ENCODE data around the gene TMCC1.

Gene TMCC1

DNA sequence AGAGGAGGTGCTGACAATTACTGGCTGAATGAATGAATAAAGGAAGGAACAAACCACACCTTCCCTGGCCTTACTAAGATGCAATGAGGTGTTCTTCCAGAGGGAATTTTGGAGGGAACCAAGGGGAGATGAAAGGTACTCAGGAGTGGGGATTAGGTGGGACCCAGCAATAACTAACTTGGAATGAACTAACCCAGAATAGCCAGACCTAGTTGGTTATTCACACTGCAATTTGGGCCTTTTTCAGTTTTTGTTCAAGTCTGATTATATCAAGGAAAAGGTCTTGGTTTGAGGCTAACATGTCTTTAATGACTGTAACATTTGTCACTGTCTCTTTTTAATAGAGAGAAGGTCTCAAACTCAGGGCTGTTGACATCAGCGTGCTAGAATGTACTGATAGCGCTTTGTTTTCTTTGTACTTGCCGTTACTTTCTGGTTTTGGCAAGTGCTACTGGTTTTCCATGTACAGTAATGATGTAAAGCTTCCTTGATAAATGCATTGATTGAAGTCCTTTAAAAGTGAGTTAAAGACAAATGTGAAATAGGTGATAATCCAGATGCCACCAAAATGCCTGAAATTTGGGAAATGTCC lies 283.8 kb downstream of the TMCC1 start:
- no peak for DNase-seq (ENCODE audit: low spot score)

DNA sequence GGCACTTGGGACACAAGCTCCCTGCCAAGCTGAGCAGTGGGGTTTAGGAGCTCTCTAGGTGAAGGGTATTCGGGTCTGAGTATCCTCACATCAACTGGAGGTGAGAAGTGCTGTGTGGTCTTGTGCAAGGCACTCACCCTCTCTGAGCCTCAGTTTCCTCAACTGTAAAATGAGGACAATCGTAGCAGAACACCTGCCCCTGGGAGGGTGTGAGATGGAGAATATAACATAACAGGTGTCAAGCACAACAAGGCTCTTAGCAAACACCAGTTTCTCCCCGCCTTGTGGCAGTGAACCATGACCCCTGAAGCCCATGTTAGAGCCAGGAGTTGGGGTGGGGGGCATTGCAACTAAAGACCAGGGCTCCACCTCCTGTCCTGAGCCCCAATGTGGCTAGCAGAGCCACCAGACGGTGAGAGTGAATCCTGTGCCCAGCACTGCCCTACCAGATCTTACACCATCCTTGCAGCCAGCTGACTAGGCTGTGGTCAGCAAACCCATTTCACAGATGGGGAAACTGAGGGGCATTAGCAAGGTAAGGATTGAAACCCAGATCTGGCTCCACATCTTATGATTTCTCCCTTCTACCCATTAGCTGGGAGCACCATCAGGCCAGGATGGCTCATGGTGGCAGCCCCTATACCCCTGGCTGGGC lies 284.4 kb downstream of the TMCC1 start:
- DNase-seq (ENCODE audit: low spot score), result no peak

DNA sequence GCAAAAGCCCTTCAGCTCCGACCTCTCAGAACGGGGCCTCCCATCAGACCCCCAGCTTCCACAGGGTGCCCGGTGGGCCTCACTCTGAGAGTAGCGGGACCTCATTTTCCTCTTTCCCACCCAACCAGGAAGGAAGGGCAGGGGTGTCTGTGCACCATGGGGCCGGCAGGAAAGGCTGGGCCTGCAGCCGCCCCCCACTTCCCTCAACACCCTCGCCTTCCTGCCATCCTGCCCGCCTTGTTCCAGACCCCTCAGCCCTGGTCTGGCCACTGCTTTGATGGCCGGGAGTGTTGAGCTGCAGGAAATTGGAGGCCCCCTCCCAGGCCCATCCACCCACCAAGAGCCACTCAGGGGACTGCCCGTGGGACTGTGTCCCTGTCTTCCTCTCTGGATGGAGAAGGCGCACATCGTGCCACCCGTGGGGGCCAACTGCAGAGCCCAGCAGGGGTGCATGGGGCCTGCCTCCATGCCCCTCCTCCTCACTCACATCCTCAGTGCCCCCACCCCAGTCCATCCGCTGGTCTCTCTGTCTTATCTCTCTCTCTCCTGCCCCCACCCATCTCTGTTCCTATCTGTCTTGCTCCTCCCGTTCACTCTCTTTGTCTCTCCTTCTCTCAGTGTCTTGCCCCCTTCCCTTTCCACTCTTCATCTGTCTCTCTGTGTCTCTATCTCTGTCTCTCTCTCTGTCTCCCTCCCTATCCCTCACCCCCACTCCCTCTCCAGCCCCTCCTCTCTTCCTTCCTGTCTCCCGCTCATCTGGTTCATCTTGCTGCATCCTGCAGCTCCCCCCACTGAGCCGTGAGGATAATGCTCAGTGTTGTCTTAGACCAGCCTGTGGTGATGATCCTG lies 285.2 kb downstream of the TMCC1 start:
- DNase-seq (ENCODE audit: low spot score), result no peak

DNA sequence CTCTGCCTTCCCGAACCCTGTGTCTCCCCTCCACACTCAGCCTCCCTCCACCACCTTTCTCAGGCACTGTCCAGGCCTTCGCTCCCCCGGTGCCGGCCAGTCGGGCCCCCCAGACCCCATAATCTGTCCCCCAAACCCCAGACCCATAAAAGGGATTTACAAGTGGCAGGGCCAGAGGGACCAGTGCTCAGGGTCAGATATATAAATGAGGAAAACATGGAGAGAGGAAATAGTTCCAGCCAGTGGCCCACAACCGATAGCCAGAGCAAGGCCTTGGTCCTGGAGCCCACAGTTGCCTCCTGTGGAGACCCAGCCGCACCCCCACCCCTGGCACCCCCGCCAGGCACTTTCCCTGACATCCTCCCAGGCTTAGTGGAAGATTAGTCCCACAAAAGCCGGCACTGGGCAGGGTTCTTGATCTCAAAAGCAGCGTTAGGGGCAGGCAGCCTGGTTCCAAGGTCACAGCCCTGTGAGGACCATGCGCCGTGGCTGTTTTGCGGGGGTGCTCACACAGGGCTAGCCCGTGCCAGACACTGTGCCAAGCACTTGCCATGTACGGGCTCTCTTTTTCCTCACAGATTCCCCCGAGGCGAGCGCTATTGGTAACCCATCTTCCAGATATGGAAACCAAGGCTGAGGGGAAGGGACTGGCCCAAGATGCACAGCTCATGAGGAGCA lies 286.0 kb downstream of the TMCC1 start:
- DNase-seq (ENCODE audit: low spot score), result no peak

DNA sequence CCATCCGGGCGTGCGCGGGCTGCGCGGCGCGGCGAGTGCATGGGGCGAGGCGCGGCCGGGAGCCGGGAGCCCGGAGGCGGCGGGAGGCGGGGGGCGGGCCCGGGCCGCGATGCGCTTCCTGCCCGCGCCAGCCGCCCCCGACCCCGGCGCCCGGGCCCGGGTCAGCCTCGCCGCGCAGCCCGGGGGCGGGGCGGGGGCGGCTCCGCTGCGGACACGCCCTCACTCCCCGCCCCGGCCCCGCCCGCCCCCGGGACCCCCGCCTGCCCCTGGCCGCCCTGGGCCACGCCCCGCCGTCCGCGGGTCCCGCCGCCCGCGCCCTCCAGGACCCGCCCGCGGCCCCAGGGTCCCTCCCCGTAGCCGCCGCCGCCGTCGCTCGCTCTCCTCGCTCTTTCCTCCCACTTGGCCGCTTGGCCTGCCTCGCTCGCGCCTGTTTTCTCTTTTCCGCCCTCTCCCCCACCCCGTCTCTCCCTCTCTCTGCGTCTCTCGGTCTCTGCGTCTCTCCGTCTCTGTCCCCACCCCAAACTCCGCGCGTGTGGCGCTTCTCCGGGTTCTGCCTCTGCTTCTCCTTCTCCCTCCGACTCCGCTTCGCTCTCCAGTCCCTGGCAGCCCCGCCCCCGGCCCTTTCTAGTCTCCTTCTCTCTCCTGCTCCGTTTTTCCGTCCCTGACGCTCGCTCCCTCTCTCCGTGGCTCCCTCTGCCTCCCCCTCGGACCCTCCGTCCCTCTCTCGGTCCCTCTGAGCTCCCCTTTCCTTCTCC lies 286.7 kb downstream of the TMCC1 start, which contains the start of gene PLXND1:
Gene PLXND1 (minus strand): TSS at position 41 of the 755 bp plus-strand sequence. CDS start 37 bp downstream, at position 4.
- DNase-seq (ENCODE audit: low spot score), result peak; percentile 92

DNA sequence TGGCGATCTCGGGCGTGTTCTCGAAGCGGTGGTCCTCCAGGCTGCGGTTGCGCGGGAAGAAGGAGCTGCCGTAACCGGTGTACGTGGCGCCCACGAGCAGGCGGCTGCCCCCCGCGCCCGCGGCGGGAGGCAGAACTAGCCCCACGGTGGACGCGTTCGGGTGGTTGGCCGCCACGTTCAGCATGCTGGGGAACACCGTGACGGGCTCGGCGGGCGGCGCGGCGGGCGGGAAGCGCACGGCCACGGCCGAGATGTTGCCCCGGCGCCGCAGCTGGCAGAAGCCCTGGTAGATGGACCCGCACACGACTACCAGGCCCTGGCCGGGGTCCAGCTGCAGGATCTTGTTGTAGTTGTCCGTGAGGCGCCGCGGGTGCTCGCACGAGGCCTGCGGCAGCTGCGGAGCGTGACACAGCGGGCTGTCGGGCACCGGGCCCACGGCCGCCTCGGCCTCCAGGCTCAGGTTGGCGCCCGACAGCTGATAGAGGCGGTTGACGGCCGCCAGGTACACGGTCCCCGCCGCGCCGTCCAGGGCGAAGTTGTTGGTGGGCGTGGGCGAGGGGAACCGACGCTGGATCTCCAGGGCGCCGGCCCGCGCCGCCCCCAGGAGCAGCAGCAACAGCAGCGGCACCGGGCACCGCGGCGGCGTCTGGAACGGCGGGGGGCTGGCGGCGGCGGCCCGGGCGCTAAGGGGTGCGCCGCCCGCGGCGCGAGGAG lies 287.4 kb downstream of the TMCC1 start:
- peak; percentile 85 for DNase-seq (ENCODE audit: low spot score)

DNA sequence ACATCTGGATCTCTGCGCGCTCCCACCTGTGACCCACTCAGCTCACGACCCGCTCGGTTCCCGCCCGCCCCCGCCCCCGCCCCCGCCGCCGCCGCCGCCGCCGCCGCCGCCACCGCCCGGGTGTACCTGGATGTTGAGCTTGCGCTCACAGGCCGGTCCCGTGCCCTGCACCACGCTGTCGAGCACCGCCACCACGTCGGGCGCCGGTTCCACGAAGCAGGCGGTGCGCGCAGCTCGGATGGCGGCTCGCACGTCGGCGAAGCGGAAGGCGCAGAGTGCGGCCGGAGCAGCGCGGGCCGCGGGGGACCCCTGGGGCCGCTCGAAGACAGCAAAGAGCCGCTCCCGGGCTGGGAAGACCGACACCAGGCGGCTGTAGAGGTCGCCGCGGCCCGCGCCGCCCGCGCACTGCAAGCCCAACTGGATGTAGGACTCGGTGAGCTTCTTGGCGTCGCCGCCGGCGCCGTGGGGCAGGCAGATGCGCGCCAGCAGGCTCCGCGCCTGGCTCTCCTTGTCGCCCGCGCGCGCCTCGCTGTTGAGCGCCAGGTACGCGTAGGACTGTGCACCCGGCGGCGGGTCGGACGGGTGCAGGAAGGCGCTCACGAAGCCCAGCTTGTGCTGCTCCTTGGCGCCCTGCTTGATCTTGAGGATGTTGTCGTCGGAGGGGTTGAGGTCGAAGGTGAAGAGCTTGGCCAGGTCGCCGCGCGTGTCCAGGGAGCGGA lies 288.1 kb downstream of the TMCC1 start:
- peak; percentile 71 for DNase-seq (ENCODE audit: low spot score)

DNA sequence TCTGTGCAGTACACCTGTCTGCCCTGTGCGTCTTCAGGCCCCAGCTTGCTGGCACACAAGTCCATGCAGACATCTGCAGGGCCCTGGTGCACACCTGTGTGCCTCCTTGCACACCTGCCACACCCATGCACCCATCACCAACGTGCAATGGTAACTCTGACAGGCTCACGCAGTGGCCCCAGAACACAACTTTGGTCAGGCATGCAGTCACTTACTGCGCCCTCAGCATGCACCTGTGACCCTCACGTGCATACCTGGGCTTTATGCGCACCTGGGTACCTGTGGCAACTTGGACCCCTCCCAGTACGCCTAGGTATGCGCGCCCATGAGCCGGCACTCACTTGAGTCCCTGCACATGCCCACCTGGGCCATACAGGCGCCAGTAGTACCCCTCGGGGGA lies 288.7 kb downstream of the TMCC1 start:
- no peak for DNase-seq (ENCODE audit: low spot score)

DNA sequence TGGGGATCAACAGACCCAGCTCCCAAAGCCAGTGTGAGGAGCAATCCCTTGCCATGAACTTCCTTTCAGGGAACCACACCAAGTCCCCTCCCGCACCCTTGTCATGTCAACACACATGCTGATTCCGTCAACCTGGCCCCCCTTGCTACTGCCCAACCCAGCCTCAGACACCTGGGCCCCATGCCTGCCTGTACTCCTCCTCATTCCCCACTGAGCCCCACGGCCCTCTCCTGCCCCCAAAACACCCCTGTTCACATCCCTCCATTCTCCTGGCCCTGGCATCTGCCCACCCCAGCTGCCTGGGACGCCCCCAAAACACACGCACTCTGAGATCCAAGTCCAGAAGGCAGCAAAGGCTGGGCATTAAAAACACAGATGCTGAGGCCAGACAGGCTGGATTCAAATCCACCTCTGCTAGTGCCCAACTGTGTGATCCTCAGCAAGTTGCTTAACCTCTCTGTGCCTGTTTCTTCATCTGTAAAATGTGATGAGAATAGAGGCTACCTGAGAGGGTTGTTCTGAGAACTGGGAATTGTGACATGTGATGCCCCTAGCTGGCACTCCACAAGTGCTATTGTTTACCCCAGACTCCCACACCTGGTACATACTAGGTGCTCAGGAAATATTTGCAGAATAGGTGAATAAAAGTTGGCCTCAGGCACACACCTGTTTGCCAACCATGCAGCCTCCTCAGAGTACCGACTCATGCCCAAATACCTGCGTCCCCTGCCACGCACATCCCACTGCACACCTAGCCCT lies 289.3 kb downstream of the TMCC1 start:
- no peak for DNase-seq (ENCODE audit: low spot score)

DNA sequence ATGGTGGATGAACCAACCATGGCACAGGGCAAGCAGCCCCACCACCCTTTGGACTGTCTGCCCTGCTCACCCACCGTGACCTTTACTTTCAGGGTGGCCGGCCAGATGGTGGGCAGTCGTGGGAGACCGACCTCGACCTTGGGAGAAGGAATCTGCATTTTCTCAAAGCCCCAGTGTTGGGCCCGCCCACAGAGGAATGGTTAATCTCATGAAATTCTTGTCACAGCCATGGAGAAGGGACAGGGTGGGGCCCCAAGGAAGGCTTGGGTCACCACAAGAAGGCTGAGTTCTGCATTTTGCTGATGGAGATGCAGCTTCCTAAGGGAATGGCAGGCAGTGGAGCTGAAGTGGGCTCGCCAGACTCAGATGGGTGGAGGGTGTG lies 290.0 kb downstream of the TMCC1 start:
- no peak for DNase-seq (ENCODE audit: low spot score)

DNA sequence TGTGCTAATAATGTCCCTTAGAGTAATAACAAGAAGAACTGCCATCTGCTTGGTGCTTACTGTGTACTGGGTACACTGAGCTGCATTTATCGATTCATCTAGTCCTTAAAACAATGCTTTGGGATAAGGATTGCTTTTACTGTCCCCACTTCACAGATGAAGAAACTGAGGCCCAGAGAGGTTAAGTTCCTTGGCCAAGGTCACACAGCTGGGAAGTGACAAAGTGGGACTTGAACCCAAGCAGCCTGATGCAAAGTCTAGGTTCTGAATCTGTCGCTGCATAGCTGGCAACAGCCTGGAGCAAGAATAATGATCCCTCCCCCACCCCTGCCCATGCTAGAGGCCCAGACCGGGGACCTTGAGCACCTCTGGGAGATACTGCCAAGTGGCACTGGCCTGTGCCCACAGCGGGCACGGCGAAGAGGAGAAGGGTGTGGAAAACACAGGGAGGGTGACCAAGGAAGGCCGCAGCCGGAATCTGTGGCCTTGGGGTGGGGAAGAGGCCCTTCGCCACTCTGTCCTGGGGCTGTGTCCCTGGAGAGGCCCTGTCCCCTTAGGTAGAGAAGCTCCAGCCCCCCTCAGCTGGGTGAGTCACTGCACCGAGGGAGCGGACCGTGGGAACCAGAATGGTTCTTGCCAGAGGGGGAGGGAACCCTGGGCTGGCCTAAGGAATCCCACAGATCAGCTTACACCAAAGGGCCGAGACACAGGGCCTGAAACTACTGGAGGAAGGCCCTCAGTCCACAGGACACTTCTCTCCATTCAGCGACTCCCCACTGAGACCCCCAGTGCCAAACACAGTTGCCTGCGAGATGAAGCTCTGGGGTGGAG lies 290.6 kb downstream of the TMCC1 start:
- DNase-seq (ENCODE audit: low spot score), result no peak

DNA sequence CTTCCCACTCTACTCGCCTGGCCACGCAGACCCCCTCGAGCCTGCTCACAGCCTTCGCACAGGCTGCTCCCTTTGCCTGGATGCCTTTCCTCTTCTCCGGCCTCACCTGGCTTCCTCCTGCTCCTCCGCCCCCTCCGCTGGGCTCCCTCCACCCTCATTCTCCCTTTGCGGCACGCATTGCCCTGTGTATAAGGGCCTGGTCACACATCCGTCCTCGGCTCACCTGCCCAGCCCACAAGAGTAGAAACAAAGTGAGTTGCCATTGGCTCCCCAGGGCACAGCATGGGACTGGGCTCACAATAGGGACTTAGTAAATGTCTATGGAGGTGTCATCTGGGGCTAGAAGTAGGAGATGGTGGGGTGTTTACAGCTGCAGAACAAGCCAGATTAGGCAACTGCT lies 291.2 kb downstream of the TMCC1 start:
- DNase-seq (ENCODE audit: low spot score), result no peak

DNA sequence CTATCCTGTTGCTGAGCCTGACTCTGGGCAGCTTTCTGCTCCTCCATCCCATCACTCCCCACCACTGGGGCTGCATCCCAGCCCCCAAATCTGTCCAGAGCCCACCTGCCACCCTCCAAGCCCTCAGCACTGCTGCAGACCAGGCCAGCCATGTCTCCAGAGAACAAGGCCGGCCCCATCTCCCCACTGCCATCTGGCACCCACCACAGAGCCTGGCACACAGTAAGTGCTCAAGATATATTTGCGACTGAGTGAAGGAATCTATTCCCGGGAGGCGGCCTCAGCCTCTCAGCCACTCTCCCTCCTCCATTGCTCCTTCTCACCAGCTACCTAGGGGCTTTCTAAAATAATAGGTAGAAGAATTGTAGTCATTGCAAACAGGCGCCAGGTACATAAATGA lies 291.8 kb downstream of the TMCC1 start:
- DNase-seq (ENCODE audit: low spot score), result no peak

DNA sequence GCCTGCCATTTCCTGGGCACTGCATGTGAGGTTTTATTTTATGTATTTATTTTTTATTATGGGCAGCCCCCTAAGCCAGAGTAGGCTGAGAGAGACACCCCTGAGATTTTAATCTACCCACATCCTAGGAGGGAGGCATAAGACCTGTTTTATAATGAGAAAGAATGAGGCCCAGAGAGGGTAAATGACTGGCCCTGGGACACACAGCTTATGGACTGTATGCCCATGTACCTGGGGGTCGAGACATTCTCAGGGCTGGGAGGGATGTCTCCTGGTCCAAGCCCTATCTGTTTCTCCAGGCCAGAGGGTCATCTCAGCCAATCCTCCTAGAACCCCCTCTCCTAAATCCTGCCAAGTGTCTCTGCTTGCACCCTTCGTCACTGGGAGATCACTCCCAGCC lies 293.2 kb downstream of the TMCC1 start:
- DNase-seq (ENCODE audit: low spot score), result no peak

DNA sequence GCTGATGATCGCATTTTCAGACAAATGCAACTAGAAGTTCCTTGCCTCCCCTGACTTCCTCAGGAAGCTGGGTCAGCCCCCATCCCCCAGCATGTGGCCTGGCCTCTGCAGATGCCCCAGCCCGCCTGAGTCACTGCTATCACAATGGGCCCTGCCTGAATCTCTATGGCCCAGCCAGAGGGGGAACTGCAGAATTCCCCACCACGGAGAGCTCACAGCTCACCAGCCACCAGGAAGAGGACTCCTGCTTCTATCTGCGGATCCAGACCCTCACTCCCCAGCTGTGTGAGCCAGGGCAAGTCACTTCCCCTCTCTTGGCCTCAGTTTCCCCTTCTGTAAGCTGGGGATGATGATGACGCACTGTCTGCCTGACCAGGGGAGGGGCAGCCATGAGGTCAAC lies 293.9 kb downstream of the TMCC1 start:
- DNase-seq (ENCODE audit: low spot score), result no peak

DNA sequence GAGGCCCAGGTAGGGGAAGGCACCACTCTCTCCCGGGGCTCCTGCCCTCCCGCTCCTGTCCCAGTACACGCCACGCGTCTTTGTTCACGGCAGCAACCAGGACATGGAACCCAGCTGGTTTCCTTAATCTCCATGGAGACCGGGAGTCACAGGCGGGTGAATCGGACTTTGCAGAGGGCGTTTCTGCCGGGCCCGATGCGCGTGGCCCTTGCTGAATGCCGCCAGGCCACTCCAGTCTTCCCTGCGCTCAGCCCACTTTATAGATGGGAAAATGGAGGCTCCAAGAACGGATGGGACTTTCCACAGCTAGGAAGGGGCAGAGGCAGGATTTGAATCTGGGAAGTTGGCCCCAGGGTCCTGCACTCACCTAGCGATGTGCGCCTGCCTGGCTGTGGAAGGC lies 294.4 kb downstream of the TMCC1 start:
- no peak for DNase-seq (ENCODE audit: low spot score)

DNA sequence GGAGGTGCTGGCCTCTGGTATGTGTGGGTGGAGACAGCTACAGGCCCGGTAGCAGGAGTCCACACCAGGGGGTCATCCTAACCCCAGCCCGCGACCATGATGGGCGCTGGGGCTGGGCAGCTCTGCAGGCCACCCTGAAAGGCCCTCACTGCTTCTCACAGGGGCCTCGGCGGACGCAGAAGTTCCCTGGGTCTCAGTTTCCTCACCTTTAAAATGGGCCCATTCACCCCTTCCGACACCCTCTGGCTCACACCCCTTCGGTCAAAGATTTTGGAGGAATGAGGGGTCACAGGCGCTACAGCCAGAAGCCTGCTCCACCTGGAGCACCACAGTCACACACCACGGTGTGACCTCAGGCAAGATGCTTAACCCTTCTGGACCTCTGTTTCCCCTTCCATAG lies 295.0 kb downstream of the TMCC1 start:
- no peak for DNase-seq (ENCODE audit: low spot score)

DNA sequence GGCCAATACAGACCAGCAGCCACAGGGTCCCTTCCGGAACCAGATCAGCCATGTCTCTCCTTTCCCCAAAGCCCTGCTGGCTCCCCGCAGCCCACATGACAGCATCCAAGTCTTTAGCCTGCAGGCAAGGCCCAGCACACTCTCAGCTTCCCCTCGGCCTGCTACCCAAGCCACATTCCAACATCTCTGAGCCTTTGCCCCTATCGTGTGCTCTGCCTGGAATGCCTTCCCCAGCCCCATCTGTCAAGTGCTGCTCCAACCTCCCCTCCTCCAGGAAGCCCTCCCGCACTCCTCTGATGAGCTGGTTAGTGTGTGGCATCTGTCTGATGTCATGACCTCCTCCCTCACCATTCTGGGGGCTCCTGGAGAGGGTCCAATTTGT lies 295.5 kb downstream of the TMCC1 start:
- no peak for DNase-seq (ENCODE audit: low spot score)
